B cell (primary cell): ENCODE results near the gene RAB43.

Source experiments
- EZH2 ChIP-seq: IDR thresholded peaks from 2 replicates; pipeline ENCODE4 v1.6.1; 2012; ENCODE audit warnings: borderline replicate concordance, low read depth, mild to moderate bottlenecking, moderate library complexity, low read length; ENCODE audit not compliant: insufficient read depth, poor library complexity, severe bottlenecking
- TF ChIP-seq, protein P1 (sequence below): fragments of 200-600 bp; IDR thresholded peaks from one replicate; pipeline ENCODE4 v1.8.0; 2022; ENCODE audit warnings: antibody characterized with exemption, mild to moderate bottlenecking

DNA sequence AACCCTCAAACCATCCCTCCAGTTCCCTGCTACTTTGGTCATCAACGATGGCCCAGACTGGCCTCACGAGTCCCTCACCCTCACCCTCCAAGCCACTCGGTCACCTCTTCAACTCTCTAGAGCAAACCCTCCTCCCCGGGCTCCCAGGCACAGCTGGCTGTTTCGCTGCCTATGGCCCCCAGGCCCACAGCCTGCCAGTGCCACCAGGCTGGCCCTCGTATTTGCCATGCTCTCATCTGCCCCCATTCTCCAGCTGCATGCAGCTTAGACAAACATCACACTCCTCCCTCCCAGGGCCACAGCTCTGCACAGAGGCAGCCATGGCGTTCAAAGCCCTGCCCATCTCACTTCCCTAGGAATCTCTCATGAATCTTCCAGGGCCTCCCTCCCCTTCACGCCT is 13.8 kb downstream of the RAB43 start:
- TF ChIP-seq, protein P1, sequence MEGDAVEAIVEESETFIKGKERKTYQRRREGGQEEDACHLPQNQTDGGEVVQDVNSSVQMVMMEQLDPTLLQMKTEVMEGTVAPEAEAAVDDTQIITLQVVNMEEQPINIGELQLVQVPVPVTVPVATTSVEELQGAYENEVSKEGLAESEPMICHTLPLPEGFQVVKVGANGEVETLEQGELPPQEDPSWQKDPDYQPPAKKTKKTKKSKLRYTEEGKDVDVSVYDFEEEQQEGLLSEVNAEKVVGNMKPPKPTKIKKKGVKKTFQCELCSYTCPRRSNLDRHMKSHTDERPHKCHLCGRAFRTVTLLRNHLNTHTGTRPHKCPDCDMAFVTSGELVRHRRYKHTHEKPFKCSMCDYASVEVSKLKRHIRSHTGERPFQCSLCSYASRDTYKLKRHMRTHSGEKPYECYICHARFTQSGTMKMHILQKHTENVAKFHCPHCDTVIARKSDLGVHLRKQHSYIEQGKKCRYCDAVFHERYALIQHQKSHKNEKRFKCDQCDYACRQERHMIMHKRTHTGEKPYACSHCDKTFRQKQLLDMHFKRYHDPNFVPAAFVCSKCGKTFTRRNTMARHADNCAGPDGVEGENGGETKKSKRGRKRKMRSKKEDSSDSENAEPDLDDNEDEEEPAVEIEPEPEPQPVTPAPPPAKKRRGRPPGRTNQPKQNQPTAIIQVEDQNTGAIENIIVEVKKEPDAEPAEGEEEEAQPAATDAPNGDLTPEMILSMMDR = no peak
- TF ChIP-seq EZH2 = no peak
